Measurements from ENCODE around the gene ZBTB7B.

The ZBTB7B gene

GRCh38 chr1:155037851-155038441, 35.3 kb downstream of the ZBTB7B start:
- no peak for DNase-seq (ENCODE audit: low read depth in 2 of 2)

GRCh38 chr1:155038602-155039307, 36.2 kb downstream of the ZBTB7B start:
- no peak for DNase-seq (ENCODE audit: low read depth in 2 of 2)

DNA sequence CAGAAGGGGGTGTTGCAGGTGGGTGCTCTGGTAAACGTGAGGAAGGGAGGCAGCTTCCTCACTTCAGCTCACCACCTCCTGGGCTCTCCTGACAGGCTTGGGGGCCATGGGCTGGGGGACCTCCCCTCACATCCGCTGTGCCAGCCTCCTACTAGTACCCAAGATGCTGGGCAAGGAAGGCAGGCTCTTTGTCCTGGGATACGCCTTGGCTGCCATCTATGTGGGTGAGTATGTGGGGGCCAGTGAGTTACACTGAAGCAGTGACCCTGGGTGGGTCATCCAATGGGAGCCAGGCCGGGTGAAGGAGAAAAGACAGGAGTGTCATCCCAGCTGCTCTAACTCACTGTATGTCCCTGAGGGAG, 36.7 kb downstream of the ZBTB7B start:
- no peak for DNase-seq (ENCODE audit: low read depth in 2 of 2)

GRCh38 chr1:155040358-155041093, 37.9 kb downstream of the ZBTB7B start:
- no peak for DNase-seq (ENCODE audit: low read depth in 2 of 2)

- DNase-seq (ENCODE audit: low read depth in 2 of 2), result no peak
Observed at GRCh38 chr1:155042789-155043188, 40.2 kb downstream of the ZBTB7B start.

DNA sequence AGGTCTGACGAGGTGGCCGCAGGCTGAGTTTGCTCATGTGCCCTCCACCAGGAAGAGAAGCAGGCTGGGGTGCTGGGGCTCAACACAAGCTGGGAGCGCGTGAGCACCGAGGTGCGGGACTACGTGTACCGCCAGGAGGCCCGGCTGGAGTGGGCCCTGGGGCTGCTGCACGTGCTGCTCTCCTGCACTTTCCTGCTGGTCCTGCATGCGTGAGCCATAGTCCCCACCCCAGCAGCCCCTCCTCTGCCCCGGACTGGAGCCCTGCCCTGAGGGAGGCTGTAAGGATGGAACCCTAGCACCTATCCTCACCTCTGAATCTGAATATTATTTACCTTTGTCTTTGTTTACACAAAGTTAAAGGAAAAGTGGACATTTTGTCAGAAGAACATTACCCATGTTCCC, 40.7 kb downstream of the ZBTB7B start:
- DNase-seq (ENCODE audit: low read depth in 2 of 2), result no peak

DNA sequence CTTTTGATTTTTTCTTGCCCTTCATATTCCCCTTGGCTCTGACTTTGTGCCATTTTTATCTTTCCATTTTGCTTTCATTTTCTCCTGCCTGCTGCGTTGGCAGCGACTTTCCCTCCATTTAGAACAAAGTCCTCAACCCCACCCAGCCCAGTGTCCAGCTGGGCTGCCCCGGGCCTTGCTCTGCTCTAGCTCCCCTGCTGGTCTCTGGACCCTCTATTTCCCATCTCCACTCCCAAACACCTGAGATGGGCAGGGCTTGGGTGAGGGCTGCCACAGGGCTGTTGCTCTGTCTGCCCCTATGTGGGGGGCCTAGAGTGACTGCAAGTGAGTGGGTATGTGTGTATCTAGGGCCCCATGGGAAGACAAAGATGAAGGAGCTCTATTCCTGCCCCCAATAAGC, 41.2 kb downstream of the ZBTB7B start:
- no peak for DNase-seq (ENCODE audit: low read depth in 2 of 2)

DNA sequence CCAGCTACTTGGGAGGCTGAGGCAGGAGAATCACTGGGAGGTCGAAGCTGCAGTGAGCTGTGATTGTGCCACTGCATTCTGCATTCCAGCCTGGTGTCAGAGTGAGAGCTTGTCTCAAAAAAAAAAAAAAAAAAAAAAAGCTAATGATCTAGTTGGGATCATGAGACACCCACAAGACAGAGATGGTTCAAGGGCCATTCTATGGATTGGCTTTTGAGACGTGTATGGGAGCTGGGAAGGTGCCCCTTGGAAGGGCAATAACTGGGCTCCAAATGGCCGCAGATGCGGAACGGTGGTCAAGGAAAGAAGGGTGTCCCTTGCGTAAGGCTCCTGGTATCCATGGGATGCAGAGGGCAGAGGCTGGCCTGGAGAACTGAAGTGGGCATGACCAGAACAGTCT, 41.8 kb downstream of the ZBTB7B start:
- DNase-seq (ENCODE audit: low read depth in 2 of 2), result no peak

- peak in 1 of 2 donors; percentile 35 for DNase-seq (ENCODE audit: low read depth in 2 of 2)
Observed at GRCh38 chr1:155044812-155045657, 42.4 kb downstream of the ZBTB7B start.

DNA sequence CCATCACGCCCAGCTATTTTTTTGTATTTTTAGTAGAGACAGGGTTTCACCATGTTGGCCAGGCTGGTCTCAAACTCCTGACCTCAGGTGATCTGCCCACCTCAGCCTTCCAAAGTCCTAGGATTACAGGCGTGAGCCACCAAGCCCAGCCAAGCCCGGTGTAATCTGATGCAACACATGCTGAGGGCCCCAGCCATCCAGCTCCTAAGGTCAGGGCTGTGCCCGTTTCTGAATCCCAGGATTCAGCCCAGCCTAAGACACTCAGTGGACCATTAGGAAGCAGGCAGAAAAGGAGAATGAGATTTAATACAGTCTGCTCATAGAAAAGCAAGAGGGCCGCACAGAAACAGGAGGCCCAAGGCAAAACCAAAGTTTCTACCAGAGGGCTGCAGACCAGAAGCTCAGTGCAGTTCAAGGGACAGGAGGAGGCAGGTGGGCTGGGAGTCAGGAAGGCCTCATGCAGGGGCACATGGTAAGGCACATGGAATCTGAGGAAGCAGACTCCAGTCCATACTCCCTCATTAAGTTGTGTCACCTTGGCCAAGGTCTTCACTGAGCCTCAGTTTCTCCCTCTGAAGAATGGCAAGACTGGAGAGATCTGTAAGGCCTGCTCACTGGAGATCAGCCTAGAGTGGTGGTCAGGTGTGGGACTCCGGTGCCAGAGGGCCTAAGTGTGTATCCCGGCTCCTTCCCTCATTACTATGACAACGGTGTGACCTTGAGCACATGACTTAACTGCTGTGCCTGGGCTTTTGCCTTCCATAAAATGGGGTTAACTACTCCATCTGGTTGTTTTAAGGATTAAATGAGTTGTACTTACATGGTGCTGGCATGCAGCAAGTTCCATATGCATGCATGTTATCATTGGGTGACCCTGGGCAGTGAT, 46.1 kb downstream of the ZBTB7B start:
- DNase-seq (ENCODE audit: low read depth in 2 of 2), result no peak

DNA sequence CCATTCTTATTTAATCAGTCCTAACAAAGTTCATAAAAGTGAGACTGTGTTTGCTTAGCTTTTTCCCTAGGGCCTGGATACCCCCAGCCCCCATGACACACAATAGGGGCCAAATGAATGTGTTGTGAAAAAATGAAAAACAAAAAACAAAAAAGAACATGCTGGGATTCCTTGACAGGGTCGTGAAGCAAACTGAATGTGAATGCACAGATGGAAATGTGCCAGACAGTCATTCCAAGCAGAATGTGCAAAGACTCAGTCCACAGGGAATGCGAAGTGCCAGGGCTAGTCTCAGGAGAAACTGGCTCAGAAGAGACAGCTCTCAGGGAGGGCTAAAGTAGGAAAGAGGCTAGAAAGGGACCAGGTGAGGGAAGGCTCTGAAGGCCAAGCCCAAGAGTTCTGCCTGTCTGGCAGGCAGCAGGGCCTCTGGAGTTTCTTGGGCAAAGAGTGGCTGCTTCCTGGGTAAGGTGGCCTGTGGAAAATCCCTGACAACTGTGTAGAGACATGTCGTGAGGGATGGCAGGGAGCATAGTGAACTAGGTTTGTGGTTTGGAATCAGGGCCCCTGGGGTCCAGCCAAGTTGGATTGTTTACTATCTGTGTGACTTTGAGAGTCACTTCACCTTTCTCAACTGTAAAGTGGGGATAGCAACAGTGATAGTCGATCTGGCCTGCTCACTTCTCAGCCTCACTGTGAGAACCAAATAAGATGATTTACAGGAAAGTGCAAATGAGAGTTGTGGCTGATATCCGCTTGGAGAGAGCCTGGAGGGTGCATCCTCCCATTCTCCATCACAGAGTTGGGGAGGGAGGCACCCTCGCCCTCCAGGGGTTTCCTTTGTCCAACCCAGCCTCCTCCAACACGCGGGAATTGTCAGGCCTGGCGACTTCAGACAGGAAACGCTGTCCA, 47.3 kb downstream of the ZBTB7B start:
- no peak for DNase-seq (ENCODE audit: low read depth in 2 of 2)

DNA sequence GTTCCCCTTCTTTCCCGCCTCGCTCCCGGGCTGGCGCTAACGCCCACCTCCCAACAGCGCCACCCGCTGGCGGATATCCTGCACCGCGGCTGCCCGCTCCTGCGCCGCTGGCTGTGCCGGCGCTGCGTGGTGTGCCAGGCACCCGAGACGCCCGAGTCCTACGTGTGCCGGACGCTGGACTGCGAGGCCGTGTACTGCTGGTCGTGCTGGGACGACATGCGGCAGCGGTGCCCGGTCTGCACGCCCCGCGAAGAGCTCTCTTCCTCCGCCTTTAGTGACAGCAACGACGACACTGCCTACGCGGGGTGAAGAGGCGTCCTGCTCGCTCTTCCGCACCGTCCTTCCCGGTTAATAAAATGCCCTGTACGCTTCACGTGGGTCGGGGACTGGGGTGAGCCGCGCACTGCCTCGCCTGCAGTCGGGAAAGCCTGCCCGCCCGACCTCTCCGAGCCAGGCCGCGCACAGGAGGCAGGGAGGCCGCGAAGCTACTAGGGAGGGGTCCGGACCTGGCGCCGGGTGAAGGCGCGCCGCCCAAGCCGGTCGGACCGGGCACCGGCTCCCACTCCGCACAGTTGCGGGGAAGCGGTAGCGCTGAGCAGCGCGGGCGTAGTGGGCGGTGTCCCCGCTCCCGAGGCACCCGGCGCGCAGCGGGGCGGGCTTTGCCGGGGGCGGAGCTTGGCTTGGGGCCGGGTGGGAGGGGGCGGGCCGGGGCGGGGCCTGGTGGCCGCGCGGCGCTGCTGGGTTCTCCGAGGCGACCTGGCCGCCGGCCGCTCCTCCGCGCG, 48.1 kb downstream of the ZBTB7B start, which contains the start of gene ADAM15:
TSS of gene ADAM15 (plus strand) at position 757 of the 782 bp plus-strand sequence. CDS start 71 bp downstream, outside the sequence.
- peak; percentile 54 to 66 for DNase-seq (ENCODE audit: low read depth in 2 of 2)

DNA sequence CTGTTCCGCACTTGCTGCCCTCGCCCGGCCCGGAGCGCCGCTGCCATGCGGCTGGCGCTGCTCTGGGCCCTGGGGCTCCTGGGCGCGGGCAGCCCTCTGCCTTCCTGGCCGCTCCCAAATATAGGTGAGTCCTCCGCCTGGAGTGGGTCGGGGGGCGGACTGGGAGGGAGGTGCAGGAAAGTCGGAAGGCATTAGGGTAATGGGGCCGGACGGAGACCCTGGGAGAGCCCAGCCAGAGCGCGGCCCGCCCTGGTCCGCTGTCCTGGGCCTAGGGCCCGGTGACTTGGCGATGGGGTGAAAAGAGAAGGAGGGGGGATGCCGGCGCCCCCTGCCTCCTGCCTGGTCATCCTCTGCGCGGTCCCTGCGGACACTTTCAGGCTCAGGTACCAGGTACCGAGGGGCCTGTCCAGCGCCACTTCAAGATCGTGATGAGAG, 48.8 kb downstream of the ZBTB7B start:
- no peak for DNase-seq (ENCODE audit: low read depth in 2 of 2)

DNA sequence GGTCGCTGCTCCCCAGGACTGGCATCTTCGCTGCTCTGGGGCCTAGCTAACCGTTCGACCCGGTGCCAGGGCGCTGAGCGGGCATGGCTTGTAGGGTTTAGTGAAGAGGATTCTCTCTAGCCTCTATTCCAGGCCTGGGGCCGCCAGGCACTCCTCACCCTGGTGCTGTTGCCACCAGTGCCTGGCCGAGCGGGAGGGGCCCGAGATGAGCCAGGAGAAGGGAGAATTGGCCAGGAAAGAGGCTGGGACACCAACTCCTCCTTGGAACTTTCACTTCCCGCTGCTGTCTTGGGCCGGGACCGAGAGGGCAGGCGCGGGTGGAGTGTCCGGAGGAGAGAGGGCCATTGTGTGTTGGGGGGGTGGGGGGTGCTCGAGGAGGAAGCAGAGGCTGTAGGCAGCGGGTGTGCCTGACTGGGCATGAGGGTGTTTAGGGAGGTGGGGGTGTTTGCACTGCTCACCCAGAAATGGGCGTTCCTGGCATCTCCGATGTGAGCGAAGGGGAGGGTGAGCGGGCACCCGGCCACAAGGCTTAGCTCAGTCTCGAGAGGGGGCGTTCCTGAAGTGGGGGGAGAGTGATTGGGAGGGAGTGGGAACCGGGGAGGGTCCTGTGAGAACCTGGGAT, 49.3 kb downstream of the ZBTB7B start:
- no peak for DNase-seq (ENCODE audit: low read depth in 2 of 2)

DNA sequence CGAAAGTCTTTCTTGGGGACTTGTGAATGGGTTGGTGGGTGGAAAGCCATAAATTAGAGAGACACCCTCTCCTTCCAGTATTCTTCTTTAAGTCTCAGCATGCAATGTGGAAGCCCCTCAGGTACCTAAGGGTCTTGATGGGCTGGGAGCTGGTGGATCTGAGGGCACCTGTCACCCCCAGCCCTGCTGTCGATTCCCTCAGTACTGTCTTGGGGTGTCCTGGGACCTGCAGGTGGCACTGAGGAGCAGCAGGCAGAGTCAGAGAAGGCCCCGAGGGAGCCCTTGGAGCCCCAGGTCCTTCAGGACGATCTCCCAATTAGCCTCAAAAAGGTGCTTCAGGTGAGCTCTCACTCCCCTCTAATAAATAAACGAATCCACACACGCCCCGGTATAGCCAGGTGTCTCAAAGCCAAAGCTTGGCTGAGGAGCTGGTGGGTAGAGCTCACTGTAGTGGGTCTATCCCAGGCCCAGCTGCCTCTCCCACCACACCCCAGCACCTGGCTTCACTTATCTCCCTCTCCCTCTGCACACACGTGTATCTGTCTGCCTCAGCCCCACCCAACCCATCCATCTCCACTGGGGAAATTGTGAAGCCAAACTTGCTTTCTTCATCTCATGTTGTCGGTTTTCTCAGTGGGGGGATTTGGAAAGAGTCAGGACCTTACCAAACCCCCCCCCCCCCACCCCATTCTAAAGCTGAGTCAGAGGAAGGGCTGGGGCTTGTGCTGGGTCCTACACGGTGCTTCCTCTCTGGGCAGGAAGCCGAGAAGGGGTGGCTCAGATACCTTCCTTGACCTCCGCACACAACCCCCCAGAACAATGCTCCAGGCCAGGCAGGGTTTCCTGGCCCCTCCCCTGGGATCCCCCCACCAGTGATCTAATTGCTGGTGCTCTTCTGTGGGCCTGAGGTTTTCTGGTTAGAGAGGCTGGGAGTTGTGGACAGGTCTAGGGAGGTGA, 50.1 kb downstream of the ZBTB7B start:
- DNase-seq (ENCODE audit: low read depth in 2 of 2), result no peak

DNA sequence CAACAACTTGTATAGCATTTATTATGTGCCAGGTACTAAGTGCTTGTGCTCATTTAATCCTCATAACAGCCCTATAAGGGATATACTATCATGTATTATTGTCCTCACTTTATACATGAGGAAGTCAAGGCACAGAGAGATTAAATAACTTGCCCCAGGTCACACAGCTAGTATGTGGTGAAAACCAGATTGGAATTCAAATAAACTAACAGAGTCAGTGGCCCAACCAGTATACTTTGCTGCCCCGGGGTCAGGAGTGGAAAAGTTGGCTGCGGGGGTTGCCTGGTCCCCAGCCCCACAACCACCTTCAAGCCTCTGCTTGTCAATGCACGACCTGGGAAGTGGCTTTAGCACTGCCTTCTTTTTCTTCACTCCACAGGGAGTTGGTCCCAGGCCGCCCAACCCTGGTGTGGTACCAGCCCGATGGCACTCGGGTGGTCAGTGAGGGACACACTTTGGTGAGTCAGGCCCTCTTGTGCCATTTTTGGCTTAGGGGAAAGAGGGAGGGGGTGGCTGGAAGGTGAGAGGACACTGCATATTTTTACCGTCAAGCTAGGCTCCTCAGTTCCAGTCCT, 51.0 kb downstream of the ZBTB7B start:
- no peak for DNase-seq (ENCODE audit: low read depth in 2 of 2)

GRCh38 chr1:155057104-155057503, 54.5 kb downstream of the ZBTB7B start:
- no peak for DNase-seq (ENCODE audit: low read depth in 2 of 2)

All from stimulated activated CD8-positive, alpha-beta memory T cell treated with anti-CD3 and anti-CD28 coated beads, Interleukin-7, amount 100 ng/mL, for 1 hour (primary cell).